Measurements from ENCODE around the gene GSK3B.

GRCh38 chr3:120129051-120129450, 34.8 kb upstream of the GSK3B start:
- no peak for TF ChIP-seq CTCF (IDR thresholded peaks at IDR 0.05)
- no peak for TF ChIP-seq EZH2 (IDR thresholded peaks at IDR 0.05; ENCODE audit: borderline replicate concordance, insufficient read depth, low read depth, low read length, poor library complexity, severe bottlenecking)

Data from B cell (primary cell).